HepG2 (cell line): ENCODE measurements around the gene PDE3A.

ENCODE experiments used
- ATF2 ChIP-seq: sonication (generic); formaldehyde crosslinking; IDR thresholded peaks from 2 replicates; pipeline ENCODE4 v1.4.0; 2020; ENCODE audit warnings: missing genetic modification reagents
- EZH2 ChIP-seq: conservative IDR thresholded peaks from 2 replicates; pipeline ENCODE4 v1.6.1; 2012; ENCODE audit warnings: mild to moderate bottlenecking, low read depth, low read length, moderate library complexity
- FOXM1 ChIP-seq: sonication (generic); formaldehyde crosslinking; IDR thresholded peaks from 2 replicates; pipeline ENCODE4 v1.5.0; 2020; ENCODE audit warnings: missing genetic modification reagents
- PBX3 ChIP-seq: sonication (generic); formaldehyde crosslinking; IDR thresholded peaks from 2 replicates; pipeline ENCODE4 v1.8.1; 2023; ENCODE audit warnings: missing genetic modification reagents, inconsistent platforms, borderline replicate concordance
- RAD21 ChIP-seq: fragments of 450-650 bp; formaldehyde crosslinking; IDR thresholded peaks from 2 replicates; pipeline ENCODE4 v1.5.0; 2020; ENCODE audit warnings: mild to moderate bottlenecking
- TFDP1 ChIP-seq: IDR thresholded peaks from 2 replicates; pipeline ENCODE4 v1.6.1; 2016; ENCODE audit warnings: missing compliant biosample characterization, missing genetic modification reagents, borderline replicate concordance
- ZNF207 ChIP-seq: fragments of 450-650 bp; IDR thresholded peaks from 2 replicates; pipeline ENCODE4 v1.6.1; 2016; ENCODE audit warnings: antibody characterized with exemption, borderline replicate concordance
- ZNF547 ChIP-seq: sonication (generic); formaldehyde crosslinking; IDR thresholded peaks from 2 replicates; pipeline ENCODE4 v1.5.1; 2020; ENCODE audit warnings: mild to moderate bottlenecking, missing genetic modification reagents
- ZNF792 ChIP-seq: IDR thresholded peaks from 2 replicates; pipeline ENCODE4 v1.6.1; 2016

GRCh38 chr12:20411345-20411744, 43.0 kb downstream of the PDE3A start:
- TF ChIP-seq RAD21 (CRISPR knock-in tag) (no peak), ATF2 (CRISPR knock-in tag) (no peak), PBX3 (no peak), ZNF207 (no peak), ZNF547 (CRISPR knock-in tag) (no peak), ZNF792 (CRISPR knock-in tag) (no peak), TFDP1 (no peak), FOXM1 (no peak), EZH2 (no peak)
